ENCODE measurements around the gene LETMD1. TPM values are rescaled to one million over a fixed set of nuclear protein-coding genes. Genes with fewer than 3 reads are reported as not detected.

Gene LETMD1
- polyA plus RNA-seq, 1 of the 3 experiments (the other 2 are of a cell fraction): 67.8 TPM

- TF ChIP-seq PBX3 (IDR thresholded peaks at IDR 0.05) (no peak), ELF1 (IDR thresholded peaks at IDR 0.05) (no peak)
Observed at GRCh38 chr12:51018956-51019355, 29.2 kb upstream of the LETMD1 start (continued).

DNA sequence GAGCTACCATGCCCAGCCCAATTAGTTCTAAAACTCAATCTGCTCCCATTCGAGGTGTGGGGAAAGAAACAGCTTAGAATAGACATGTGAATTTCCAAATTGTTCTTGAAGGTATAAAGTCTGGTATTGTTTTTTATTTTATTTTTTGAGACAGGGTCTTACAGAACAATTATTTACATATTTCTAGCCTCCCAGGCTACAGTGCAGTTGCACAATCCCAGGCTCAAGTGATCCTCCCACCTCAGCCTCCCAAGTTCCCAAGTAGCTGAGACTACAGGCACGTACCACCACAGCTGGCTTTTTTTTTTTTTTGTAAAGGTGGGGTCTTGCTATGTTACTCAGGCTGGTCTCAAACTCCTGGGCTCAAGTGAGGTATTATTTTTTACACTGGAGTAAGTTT lies 28.2 kb upstream of the LETMD1 start:
- 92% methylated on average over 2 of the region's 2 CpGs for WGBS (ENCODE audit: low lambda C conversion rate)
- POLR2A ChIA-PET: no interaction called here
- peaks cover 98% of the 10 kb centered on the region for H3K79me2 ChIP-seq (ENCODE audit: insufficient read depth)

More for the DNA sequence above, 28.2 kb upstream of the LETMD1 start:
- H3K4me2 ChIP-seq: no peak overlapping the region
- no peaks in the 10 kb centered on the region for H3K9me3 ChIP-seq
- no peaks in the 10 kb centered on the region for H4K20me1 ChIP-seq (ENCODE audit: insufficient read depth)
- CTCF ChIA-PET: interaction anchor here (2.5 kb wide), 1 partner anchor 255 kb away, joined by 9 read pairs; no protein-coding TSS in a partner anchor
- no peak overlapping the region for H2AFZ ChIP-seq (ENCODE audit: low read depth)
- DNase-seq: no peak
- TF ChIP-seq FOXM1 (IDR thresholded peaks at IDR 0.05; ENCODE audit: low read depth) (no peak), EP300 (IDR thresholded peaks at IDR 0.05; ENCODE audit: borderline replicate concordance in 1 of 2, low read depth in 1 of 2, low read length in 1 of 2) (no peak), GABPA (IDR thresholded peaks at IDR 0.05; ENCODE audit: low read depth) (no peak), GATA2 (CRISPR knock-in tag; IDR thresholded peaks at IDR 0.05) (no peak), JUND (IDR thresholded peaks at IDR 0.05) (no peak), MEF2A (IDR thresholded peaks at IDR 0.05; ENCODE audit: borderline replicate concordance, low read depth) (no peak), NRF1 (IDR thresholded peaks at IDR 0.05; ENCODE audit: low read depth, low read length) (no peak), RCOR1 (IDR thresholded peaks at IDR 0.05; ENCODE audit: low read length) (no peak), PBX3 (IDR thresholded peaks at IDR 0.05) (no peak)
- TF ChIP-seq, protein P1, sequence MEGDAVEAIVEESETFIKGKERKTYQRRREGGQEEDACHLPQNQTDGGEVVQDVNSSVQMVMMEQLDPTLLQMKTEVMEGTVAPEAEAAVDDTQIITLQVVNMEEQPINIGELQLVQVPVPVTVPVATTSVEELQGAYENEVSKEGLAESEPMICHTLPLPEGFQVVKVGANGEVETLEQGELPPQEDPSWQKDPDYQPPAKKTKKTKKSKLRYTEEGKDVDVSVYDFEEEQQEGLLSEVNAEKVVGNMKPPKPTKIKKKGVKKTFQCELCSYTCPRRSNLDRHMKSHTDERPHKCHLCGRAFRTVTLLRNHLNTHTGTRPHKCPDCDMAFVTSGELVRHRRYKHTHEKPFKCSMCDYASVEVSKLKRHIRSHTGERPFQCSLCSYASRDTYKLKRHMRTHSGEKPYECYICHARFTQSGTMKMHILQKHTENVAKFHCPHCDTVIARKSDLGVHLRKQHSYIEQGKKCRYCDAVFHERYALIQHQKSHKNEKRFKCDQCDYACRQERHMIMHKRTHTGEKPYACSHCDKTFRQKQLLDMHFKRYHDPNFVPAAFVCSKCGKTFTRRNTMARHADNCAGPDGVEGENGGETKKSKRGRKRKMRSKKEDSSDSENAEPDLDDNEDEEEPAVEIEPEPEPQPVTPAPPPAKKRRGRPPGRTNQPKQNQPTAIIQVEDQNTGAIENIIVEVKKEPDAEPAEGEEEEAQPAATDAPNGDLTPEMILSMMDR (IDR thresholded peaks at IDR 0.05): no peak
- H3K27me3 ChIP-seq (ENCODE audit: insufficient read depth): no peaks in the 10 kb centered on the region
- H3K27ac ChIP-seq (ENCODE audit: low read depth in 2 of 2, low read length in 1 of 2): no peak overlapping the region
- no peaks in the 10 kb centered on the region for H3K9me2 ChIP-seq
- H3K4me3 ChIP-seq (ENCODE audit: low read depth in 2 of 2, low read length in 1 of 2): no peak overlapping the region
- H3K9ac ChIP-seq: no peak overlapping the region
- H3K36me3 ChIP-seq (replicated peaks in 1 of 2; ENCODE audit: control insufficient read depth in 1 of 2, insufficient read depth in 2 of 2, low read length in 1 of 2): no peaks in the 10 kb centered on the region
- H3F3A ChIP-seq (replicated peaks; ENCODE audit: insufficient read depth): no peaks in the 10 kb centered on the region
- peaks cover 0 to 2% of the 10 kb centered on the region in 2 experiments; a peak in 2 of 4 replicates for H3K4me1 ChIP-seq (ENCODE audit: control insufficient read depth in 1 of 2, insufficient read depth in 2 of 2, low read depth in 1 of 2, low read length in 1 of 2)
